RCC 7860 (cell line): ENCODE measurements around the gene TNFRSF4.

Experiments
- DNase-seq: peaks from one replicate; pipeline ENCODE4 v3.0.0-alpha.2; 2015; ENCODE audit warnings: low spot score
- FAIRE-seq: peaks from 2 replicates; lab custom pipeline; 2012; peaks lifted over from hg19 to GRCh38; lab: Jason Lieb, UNC

TNFRSF4 gene

GRCh38 chr1:1245817-1246576 is 32.0 kb upstream of the TNFRSF4 start:
- no peak for FAIRE-seq

GRCh38 chr1:1245178-1245816 is 31.3 kb upstream of the TNFRSF4 start:
- FAIRE-seq (no peak), DNase-seq (no peak)

More at GRCh38 chr1:1245817-1246576, 32.0 kb upstream of the TNFRSF4 start:
- no peak for DNase-seq

GRCh38 chr1:1244192-1244811 is 30.3 kb upstream of the TNFRSF4 start:
- FAIRE-seq (no peak), DNase-seq (no peak)

GRCh38 chr1:1243807-1244191 is 29.8 kb upstream of the TNFRSF4 start:
- DNase-seq, result no peak

GRCh38 chr1:1243266-1243660 is 29.3 kb upstream of the TNFRSF4 start:
- DNase-seq (no peak), FAIRE-seq (no peak)

More at GRCh38 chr1:1243807-1244191, 29.8 kb upstream of the TNFRSF4 start:
- FAIRE-seq, result no peak

- FAIRE-seq, result no peak
Measured at GRCh38 chr1:1242461-1243265, 28.7 kb upstream of the TNFRSF4 start.

GRCh38 chr1:1241588-1242219 is 27.8 kb upstream of the TNFRSF4 start:
- FAIRE-seq (no peak), DNase-seq (no peak)

More at GRCh38 chr1:1242461-1243265, 28.7 kb upstream of the TNFRSF4 start:
- no peak for DNase-seq

GRCh38 chr1:1240822-1241587 is 27.1 kb upstream of the TNFRSF4 start:
- DNase-seq, result no peak
- no peak for FAIRE-seq

- FAIRE-seq (no peak), DNase-seq (no peak)
Measured at GRCh38 chr1:1240348-1240732, 26.4 kb upstream of the TNFRSF4 start.

GRCh38 chr1:1239614-1240347 is 25.8 kb upstream of the TNFRSF4 start:
- FAIRE-seq (no peak), DNase-seq (no peak)

GRCh38 chr1:1239227-1239613 is 25.3 kb upstream of the TNFRSF4 start:
- no peak for FAIRE-seq
- no peak for DNase-seq

GRCh38 chr1:1238702-1239178 is 24.8 kb upstream of the TNFRSF4 start:
- FAIRE-seq (no peak), DNase-seq (no peak)

GRCh38 chr1:1237874-1238701 is 24.1 kb upstream of the TNFRSF4 start:
- FAIRE-seq (no peak), DNase-seq (no peak)

- no peak for FAIRE-seq
- no peak for DNase-seq
Measured at GRCh38 chr1:1236945-1237873, 23.3 kb upstream of the TNFRSF4 start.

GRCh38 chr1:1236176-1236763 is 22.3 kb upstream of the TNFRSF4 start:
- no peak for DNase-seq
- FAIRE-seq, result no peak

GRCh38 chr1:1235016-1235744 is 21.2 kb upstream of the TNFRSF4 start:
- DNase-seq, result no peak
- FAIRE-seq, result no peak
